PC-3 (cell line): Measurements from ENCODE around the gene ARHGEF38. TPM values are rescaled to one million over a fixed set of nuclear protein-coding genes. Genes with fewer than 3 reads are reported as not detected.

Experiments used
- ATAC-seq: fragments of 200-7000 bp; cut with Tn5 transposase; 2 replicates; pipeline ENCODE4 v1.9.1; 2020; ENCODE audit warnings: mild to moderate bottlenecking, moderate library complexity
- BruUV-seq: library from RNA; stranded (reverse); fragments of 400-500 nt; replicated peaks from 2 replicates; lab custom pipeline; 2021; lab: Mats Ljungman, UMichigan
- CTCF ChIA-PET: fragments of 300-600 bp; sonication (Branson Sonifier 250); formaldehyde crosslinking; loops from one replicate; lab custom pipeline; 2022; ENCODE audit warnings: antibody characterized with exemption; lab: Charles Lee
- POLR2A ChIA-PET: fragments of 300-600 bp; sonication (Branson Sonifier 250); formaldehyde crosslinking; loops from one replicate; lab custom pipeline; 2022; ENCODE audit warnings: antibody characterized with exemption; ENCODE audit not compliant: unreplicated experiment; lab: Charles Lee
- DNase-seq: peaks from one replicate; pipeline ENCODE4 v3.0.0-alpha.2; 2015
- H2AFZ ChIP-seq: fragments of 300-600 bp; sonication (generic); 2 replicates; pipeline ENCODE4 v1.6.0; 2016; ENCODE audit warnings: antibody characterized with exemption, low read length
- H3F3A ChIP-seq: fragments of 300-600 bp; sonication (generic); one replicate; pipeline ENCODE4 v1.6.0; 2017; ENCODE audit warnings: antibody characterized with exemption, low read length, control low read depth, mild to moderate bottlenecking; ENCODE audit not compliant: unreplicated experiment
- H3K27ac ChIP-seq: fragments of 300-600 bp; sonication (generic); 2 replicates; pipeline ENCODE4 v1.5.1; 2016; ENCODE audit warnings: mild to moderate bottlenecking, low read length
- H3K27me3 ChIP-seq: fragments of 300-600 bp; sonication (generic); 2 replicates; pipeline ENCODE4 v1.6.1; 2016; ENCODE audit warnings: low read length, mixed read lengths
- H3K36me3 ChIP-seq: fragments of 300-600 bp; sonication (generic); 2 replicates; pipeline ENCODE4 v1.6.1; 2016; ENCODE audit warnings: low read depth, mixed run types, low read length, mixed read lengths
- H3K4me1 ChIP-seq: fragments of 300-600 bp; sonication (generic); 2 replicates; pipeline ENCODE4 v1.5.1; 2016; ENCODE audit warnings: low read length; ENCODE audit not compliant: insufficient read depth
- H3K4me2 ChIP-seq: fragments of 300-600 bp; sonication (generic); 2 replicates; pipeline ENCODE4 v1.6.0; 2016; ENCODE audit warnings: low read length
- H3K4me3 ChIP-seq: fragments of 300-600 bp; sonication (generic); 2 replicates; pipeline ENCODE4 v1.5.1; 2016; ENCODE audit warnings: mild to moderate bottlenecking, low read length, mixed read lengths
- H3K79me2 ChIP-seq: fragments of 300-600 bp; sonication (generic); 2 replicates; pipeline ENCODE4 v1.6.1; 2017; ENCODE audit warnings: low read length, mixed read lengths
- H3K9ac ChIP-seq: fragments of 300-600 bp; sonication (generic); 2 replicates; pipeline ENCODE4 v1.6.0; 2016; ENCODE audit warnings: mild to moderate bottlenecking, low read length
- H3K9me2 ChIP-seq: fragments of 300-600 bp; sonication (generic); replicated peaks from 2 replicates; pipeline ENCODE4 v1.6.1; 2016; ENCODE audit warnings: mixed run types, low read length, mixed read lengths
- H3K9me3 ChIP-seq: fragments of 300-600 bp; sonication (generic); 2 replicates; pipeline ENCODE4 v1.6.1; 2016; ENCODE audit warnings: low read length, mixed read lengths
- H4K20me1 ChIP-seq: fragments of 300-600 bp; sonication (generic); 2 replicates; pipeline ENCODE4 v1.6.1; 2016; ENCODE audit warnings: low read length, mixed read lengths
- EZH2 ChIP-seq: fragments of 300-600 bp; sonication (generic); IDR thresholded peaks from one replicate; pipeline ENCODE4 v1.6.1; 2017; ENCODE audit warnings: antibody characterized with exemption, mild to moderate bottlenecking, low read length; ENCODE audit not compliant: unreplicated experiment
- EZH2phosphoT487 ChIP-seq: fragments of 300-600 bp; sonication (generic); IDR thresholded peaks from 2 replicates; pipeline ENCODE4 v1.6.1; 2018; ENCODE audit warnings: mild to moderate bottlenecking, antibody characterized with exemption, low read length, borderline replicate concordance
- intact Hi-C: fragments of 100-400 bp; cut with micrococcal nuclease; formaldehyde crosslinking; loops from 2 replicates; pipeline ENCODE4 v1.9.0; 2023
- total RNA-seq: library from RNA; depleted of rRNA; stranded (reverse); fragments of >200 nt; gene quantifications from 2 replicates; pipeline ENCODE4 v1.2.3, GENCODE V29; 2014
- TF ChIP-seq, protein P1 (sequence below): fragments of 300-600 bp; sonication (generic); conservative IDR thresholded peaks from 2 replicates; pipeline ENCODE4 v1.5.1; 2017; ENCODE audit warnings: antibody characterized with exemption, low read depth, mild to moderate bottlenecking, low read length

Gene ARHGEF38
- total RNA-seq, 1 experiment from 2014 or later = 2.0 TPM

GRCh38 chr4:105560421-105560848, 8.0 kb downstream of the ARHGEF38 start:
- TF ChIP-seq, protein P1, sequence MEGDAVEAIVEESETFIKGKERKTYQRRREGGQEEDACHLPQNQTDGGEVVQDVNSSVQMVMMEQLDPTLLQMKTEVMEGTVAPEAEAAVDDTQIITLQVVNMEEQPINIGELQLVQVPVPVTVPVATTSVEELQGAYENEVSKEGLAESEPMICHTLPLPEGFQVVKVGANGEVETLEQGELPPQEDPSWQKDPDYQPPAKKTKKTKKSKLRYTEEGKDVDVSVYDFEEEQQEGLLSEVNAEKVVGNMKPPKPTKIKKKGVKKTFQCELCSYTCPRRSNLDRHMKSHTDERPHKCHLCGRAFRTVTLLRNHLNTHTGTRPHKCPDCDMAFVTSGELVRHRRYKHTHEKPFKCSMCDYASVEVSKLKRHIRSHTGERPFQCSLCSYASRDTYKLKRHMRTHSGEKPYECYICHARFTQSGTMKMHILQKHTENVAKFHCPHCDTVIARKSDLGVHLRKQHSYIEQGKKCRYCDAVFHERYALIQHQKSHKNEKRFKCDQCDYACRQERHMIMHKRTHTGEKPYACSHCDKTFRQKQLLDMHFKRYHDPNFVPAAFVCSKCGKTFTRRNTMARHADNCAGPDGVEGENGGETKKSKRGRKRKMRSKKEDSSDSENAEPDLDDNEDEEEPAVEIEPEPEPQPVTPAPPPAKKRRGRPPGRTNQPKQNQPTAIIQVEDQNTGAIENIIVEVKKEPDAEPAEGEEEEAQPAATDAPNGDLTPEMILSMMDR = no peak
- TF ChIP-seq EZH2phosphoT487 (no peak), EZH2 (no peak)
- Histone ChIP-seq H3K27me3 (no peaks in the 10 kb centered on the region), H3F3A (no peaks in the 10 kb centered on the region), H3K36me3 (no peaks in the 10 kb centered on the region), H3K4me2 (no peak overlapping the region), H3K9me2 (no peaks in the 10 kb centered on the region), H3K9me3 (no peaks in the 10 kb centered on the region), H3K4me1 (peaks cover 10% of the 10 kb centered on the region), H3K79me2 (no peaks in the 10 kb centered on the region), H2AFZ (no peak overlapping the region), H3K9ac (no peak overlapping the region), H3K27ac (no peak overlapping the region), H3K4me3 (no peak overlapping the region), H4K20me1 (no peaks in the 10 kb centered on the region)
- ATAC-seq (peak; percentile 41; the same call in 1 of the 2 replicates), DNase-seq (no peak)
- ChIA-PET CTCF (no interaction called here), POLR2A (no interaction called here)
- BruUV-seq = no TSS peak
- intact Hi-C loops = no loop called here

DNA sequence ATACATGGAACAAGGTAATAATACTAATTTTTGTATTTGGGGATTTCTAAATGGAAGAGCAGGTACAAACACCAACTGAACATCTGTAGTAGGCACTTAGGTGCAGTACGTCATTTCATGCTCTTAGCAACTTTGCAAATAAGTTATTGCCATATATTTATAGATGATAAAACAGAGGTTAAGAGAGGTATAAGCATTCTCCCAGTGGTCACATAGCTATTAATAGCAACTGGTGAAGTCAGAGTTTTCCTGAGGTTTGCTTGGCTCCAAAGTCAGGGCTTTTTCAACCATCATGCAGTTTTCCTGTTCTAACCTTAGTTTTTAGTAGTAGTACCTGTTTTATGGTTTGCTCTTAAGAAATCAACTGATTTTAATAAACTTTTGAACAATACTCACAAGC, 10.9 kb downstream of the ARHGEF38 start:
- ChIA-PET CTCF (no interaction called here), POLR2A (no interaction called here)
- no peaks in the 10 kb centered on the region for H3F3A ChIP-seq
- H3K27ac ChIP-seq = no peak overlapping the region
- no peaks in the 10 kb centered on the region for H3K9me2 ChIP-seq
- TF ChIP-seq, protein P1 = no peak
- TF ChIP-seq EZH2 (no peak), EZH2phosphoT487 (no peak)
- no peaks in the 10 kb centered on the region for H3K9me3 ChIP-seq
- DNase-seq (no peak), ATAC-seq (no peak)
- intact Hi-C loops = no loop called here
- no peaks in the 10 kb centered on the region for H4K20me1 ChIP-seq
- H3K4me2 ChIP-seq = no peak overlapping the region
- peaks cover 5% of the 10 kb centered on the region for H3K4me1 ChIP-seq
- no peak overlapping the region for H3K4me3 ChIP-seq
- H3K27me3 ChIP-seq = no peaks in the 10 kb centered on the region
- no peak overlapping the region for H2AFZ ChIP-seq
- BruUV-seq = no TSS peak
- H3K9ac ChIP-seq = no peak overlapping the region
- no peaks in the 10 kb centered on the region for H3K79me2 ChIP-seq
- no peaks in the 10 kb centered on the region for H3K36me3 ChIP-seq

GRCh38 chr4:105568584-105568983, 16.2 kb downstream of the ARHGEF38 start:
- POLR2A ChIA-PET = interaction anchor here (0.6 kb wide), 2 partner anchors 15 to 94 kb away, joined by 3 to 5 read pairs; partner anchors contain the start of gene PPA2
- no peaks in the 10 kb centered on the region for H3K9me3 ChIP-seq
- CTCF ChIA-PET = interaction anchor here (0.7 kb wide), 1 partner anchor 18 kb away, joined by 3 read pairs; no protein-coding TSS in a partner anchor

More at GRCh38 chr4:105568584-105568983, 16.2 kb downstream of the ARHGEF38 start:
- Histone ChIP-seq H3K36me3 (no peaks in the 10 kb centered on the region), H3F3A (no peaks in the 10 kb centered on the region), H3K9me2 (no peaks in the 10 kb centered on the region), H2AFZ (no peak overlapping the region), H3K79me2 (no peaks in the 10 kb centered on the region), H3K4me1 (peaks cover 15% of the 10 kb centered on the region), H3K27me3 (no peaks in the 10 kb centered on the region), H3K4me2 (peak overlapping the region; percentile 26), H3K4me3 (no peak overlapping the region), H3K9ac (no peak overlapping the region), H3K27ac (peak overlapping the region; percentile 75), H4K20me1 (no peaks in the 10 kb centered on the region)
- intact Hi-C loops = no loop called here
- ATAC-seq (peak; percentile 30), DNase-seq (peak; percentile 29)
- no TSS peak for BruUV-seq
- TF ChIP-seq, protein P1 = no peak
- TF ChIP-seq EZH2 = no peak
- TF ChIP-seq EZH2phosphoT487 = no peak
